SK-N-SH (cell line): ENCODE results near the gene CCDC28A. TPM values are rescaled to one million over a fixed set of nuclear protein-coding genes. Genes with fewer than 3 reads are reported as not detected.

Experiments
- CTCF ChIA-PET: fragments of 300-600, 350-600 bp; formaldehyde crosslinking; extraction: SDS; loops from one replicate; lab custom pipeline; 2021; lab: Yijun Ruan, JAX
- POLR2A ChIA-PET: fragments of 350-600 bp; sonication (Branson Sonifier 250); formaldehyde crosslinking; extraction: SDS; loops from one replicate; lab custom pipeline; 2020; ENCODE audit warnings: antibody characterized with exemption, inconsistent platforms; lab: Yijun Ruan, JAX
- DNase-seq: peaks from one replicate; pipeline ENCODE4 v3.0.0; 2012
- H2AFZ ChIP-seq: fragments of 200-600 bp; sonication (generic); 2 replicates; pipeline ENCODE4 v1.8.1; 2016; ENCODE audit warnings: antibody characterized with exemption, mild to moderate bottlenecking, low read depth
- H3F3A ChIP-seq: fragments of 200-600 bp; sonication (generic); replicated peaks from 2 replicates; pipeline ENCODE3; 2016; ENCODE audit warnings: antibody characterized with exemption, mild to moderate bottlenecking; ENCODE audit not compliant: insufficient read depth
- H3K27ac ChIP-seq, 2 experiments: fragments of 200-500 bp in 1 of 2; fragments of 200-600 bp in 1 of 2; sonication (Bioruptor generic) in 1 of 2; sonication (generic), shearing (Covaris generic) in 1 of 2; 2 replicates each; pipeline versions ENCODE4 v1.5.1 to v1.6.1; 2014 to 2016; ENCODE audit warnings: low read depth in 2 of 2, inconsistent platforms in 1 of 2, low read length in 1 of 2, mild to moderate bottlenecking in 1 of 2, mixed read lengths in 1 of 2
- H3K27me3 ChIP-seq: fragments of 200-600 bp; sonication (generic), shearing (Covaris generic); 2 replicates; pipeline ENCODE4 v1.6.1; 2016; ENCODE audit warnings: mixed run types; ENCODE audit not compliant: insufficient read depth
- H3K36me3 ChIP-seq, 2 experiments: fragments of 200-500 bp in 1 of 2; fragments of 200-600 bp in 1 of 2; sonication (Bioruptor generic) in 1 of 2; sonication (generic) in 1 of 2; replicated peaks in 1 of 2; 2 replicates each; pipeline versions ENCODE3 to v1.5.1; 2014 to 2016; ENCODE audit warnings: low read length in 1 of 2, mild to moderate bottlenecking in 1 of 2; ENCODE audit not compliant: insufficient read depth in 2 of 2, control insufficient read depth in 1 of 2
- H3K4me1 ChIP-seq, 2 experiments: fragments of 200-500 bp in 1 of 2; fragments of 200-600 bp in 1 of 2; sonication (Bioruptor generic) in 1 of 2; sonication (generic), shearing (Covaris generic) in 1 of 2; 2 replicates each; pipeline versions ENCODE4 v1.5.1 to v1.6.1; 2014 to 2016; ENCODE audit warnings: low read depth in 1 of 2, low read length in 1 of 2, mixed run types in 1 of 2; ENCODE audit not compliant: insufficient read depth in 2 of 2, control insufficient read depth in 1 of 2
- H3K4me2 ChIP-seq: fragments of 200-600 bp; sonication (generic), shearing (Covaris generic); 2 replicates; pipeline ENCODE4 v1.6.1; 2017; ENCODE audit warnings: mixed run types
- H3K4me3 ChIP-seq, 2 experiments: fragments of 200-500 bp in 1 of 2; fragments of 200-600 bp in 1 of 2; sonication (Bioruptor generic) in 1 of 2; sonication (generic), shearing (Covaris generic) in 1 of 2; 2 replicates each; pipeline versions ENCODE4 v1.5.1 to v1.8.1; 2014 to 2016; ENCODE audit warnings: low read depth in 2 of 2, inconsistent platforms in 1 of 2, low read length in 1 of 2, mild to moderate bottlenecking in 1 of 2, mixed read lengths in 1 of 2, moderate library complexity in 1 of 2
- H3K79me2 ChIP-seq: fragments of 200-600 bp; sonication (generic); 2 replicates; pipeline ENCODE4 v1.8.1; 2017; ENCODE audit warnings: mild to moderate bottlenecking; ENCODE audit not compliant: insufficient read depth
- H3K9ac ChIP-seq: fragments of 200-600 bp; sonication (generic); 2 replicates; pipeline ENCODE4 v1.6.1; 2017; ENCODE audit warnings: mixed run types
- H3K9me2 ChIP-seq: fragments of 200-600 bp; sonication (generic); 2 replicates; pipeline ENCODE4 v1.6.1; 2017; ENCODE audit warnings: mixed run types
- H3K9me3 ChIP-seq: fragments of 200-600 bp; sonication (generic); 2 replicates; pipeline ENCODE4 v1.6.1; 2017; ENCODE audit warnings: mixed run types, mild to moderate bottlenecking, moderate library complexity
- H4K20me1 ChIP-seq: fragments of 200-600 bp; sonication (generic); 2 replicates; pipeline ENCODE4 v1.6.1; 2017; ENCODE audit warnings: mild to moderate bottlenecking, mixed run types; ENCODE audit not compliant: insufficient read depth
- ELF1 ChIP-seq: IDR thresholded peaks from 2 replicates; pipeline ENCODE4 v1.4.0; 2012
- FOXM1 ChIP-seq: IDR thresholded peaks from 2 replicates; pipeline ENCODE4 v1.4.0; 2012; ENCODE audit warnings: low read depth, mild to moderate bottlenecking
- GATA2 ChIP-seq: sonication (generic); formaldehyde crosslinking; IDR thresholded peaks from 2 replicates; pipeline ENCODE4 v1.5.0; 2020; ENCODE audit warnings: mild to moderate bottlenecking, missing genetic modification reagents
- JUND ChIP-seq: IDR thresholded peaks from 2 replicates; pipeline ENCODE4 v1.4.0; 2012
- MEF2A ChIP-seq: IDR thresholded peaks from 2 replicates; pipeline ENCODE4 v1.4.0; 2012; ENCODE audit warnings: low read depth, borderline replicate concordance
- MXI1 ChIP-seq: IDR thresholded peaks from 2 replicates; pipeline ENCODE4 v1.6.1; 2012; ENCODE audit warnings: mild to moderate bottlenecking, low read depth, low read length, improper control_type of control experiment
- PBX3 ChIP-seq: IDR thresholded peaks from 2 replicates; pipeline ENCODE4; 2012
- POLR2AphosphoS5 ChIP-seq: IDR thresholded peaks from 2 replicates; pipeline ENCODE4 v1.6.1; 2012; ENCODE audit warnings: low read depth, low read length
- REST ChIP-seq: IDR thresholded peaks from 2 replicates; pipeline ENCODE4 v1.6.1; 2012; ENCODE audit warnings: mild to moderate bottlenecking, low read depth, low read length, moderate library complexity
- RXRA ChIP-seq: IDR thresholded peaks from 2 replicates; pipeline ENCODE4 v1.4.0; 2012; ENCODE audit warnings: low read depth, mild to moderate bottlenecking, borderline replicate concordance
- SMC3 ChIP-seq: IDR thresholded peaks from 2 replicates; pipeline ENCODE4 v1.6.1; 2012; ENCODE audit warnings: low read depth, low read length, improper control_type of control experiment
- TAF1 ChIP-seq: IDR thresholded peaks from 2 replicates; pipeline ENCODE4 v1.6.1; 2012; ENCODE audit warnings: low read depth, mild to moderate bottlenecking, low read length, moderate library complexity, borderline replicate concordance
- YY1 ChIP-seq: IDR thresholded peaks from 2 replicates; pipeline ENCODE4 v1.4.0; 2012; ENCODE audit warnings: low read depth, mild to moderate bottlenecking
- WGBS: methylation state at CpG from one replicate; pipeline ENCODE4 v1.1.6; 2017; ENCODE audit warnings: low lambda C conversion rate; 5-methylcytosine and 5-hydroxymethylcytosine counted together
- polyA plus RNA-seq, 3 experiments: library from polyadenylated mRNA; depleted of rRNA; stranded (reverse); fragments of >200 nt; gene quantifications; 2 replicates each; pipeline ENCODE4 v1.2.3, GENCODE V29; 2012
- TF ChIP-seq, protein P1 (sequence below): IDR thresholded peaks from 2 replicates; pipeline ENCODE4 v1.4.0; 2012; ENCODE audit warnings: low read depth, borderline replicate concordance

The CCDC28A gene
- polyA plus RNA-seq, 1 of the 3 experiments (the other 2 are of a cell fraction): 11.4 TPM

DNA sequence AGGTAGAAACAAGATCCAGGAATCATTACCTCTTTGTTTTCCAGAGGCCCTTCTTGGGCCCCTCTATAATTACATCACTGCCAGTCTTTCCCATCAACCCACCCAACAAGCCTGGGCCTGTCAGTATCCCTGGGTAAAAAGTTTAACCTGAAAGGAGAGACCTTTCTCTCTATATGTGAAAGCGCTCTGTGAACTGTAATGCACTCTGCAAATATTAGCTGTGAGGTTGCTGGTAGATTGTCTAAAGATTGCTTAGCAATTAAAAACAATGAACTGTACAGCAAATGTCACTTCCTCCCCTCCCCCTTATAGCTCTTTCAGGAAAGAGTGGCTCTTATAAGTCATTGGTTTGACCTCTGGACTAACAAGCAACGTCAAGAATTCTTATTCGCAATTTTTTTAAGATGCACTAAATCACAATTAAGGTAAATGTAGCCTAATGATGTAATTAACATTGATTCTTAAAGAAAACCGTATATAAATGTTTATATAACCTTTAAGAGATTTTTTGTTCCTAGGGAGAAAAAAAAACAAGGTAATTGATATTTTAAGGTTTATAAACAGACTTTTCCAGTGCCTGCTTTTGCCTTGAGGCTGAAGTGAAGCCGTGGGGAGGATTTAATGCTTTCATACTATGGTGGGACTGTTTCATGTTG is 40.7 kb downstream of the CCDC28A start:
- Histone ChIP-seq H3F3A (no peaks in the 10 kb centered on the region), H3K27ac (no peak overlapping the region), H3K36me3 (no peaks in the 10 kb centered on the region), H4K20me1 (no peaks in the 10 kb centered on the region), H2AFZ (no peak overlapping the region), H3K79me2 (no peaks in the 10 kb centered on the region), H3K4me3 (no peak overlapping the region), H3K9me3 (no peaks in the 10 kb centered on the region), H3K9ac (no peak overlapping the region), H3K4me2 (no peak overlapping the region), H3K4me1 (no peaks in the 10 kb centered on the region; a peak in 1 of 4 replicates), H3K9me2 (no peaks in the 10 kb centered on the region), H3K27me3 (no peaks in the 10 kb centered on the region)
- 37% methylated on average over 5 of the region's 5 CpGs for WGBS
- no peak for TF ChIP-seq PBX3
- no peak for TF ChIP-seq SMC3
- no peak for TF ChIP-seq REST
- TF ChIP-seq ELF1: no peak
- no peak for TF ChIP-seq FOXM1
- TF ChIP-seq RXRA: no peak
- TF ChIP-seq POLR2AphosphoS5: no peak
- no peak for TF ChIP-seq GATA2 (CRISPR knock-in tag)
- no peak for TF ChIP-seq TAF1
- no peak for TF ChIP-seq JUND
- TF ChIP-seq MEF2A: no peak
- no peak for TF ChIP-seq YY1
- TF ChIP-seq, protein P1, sequence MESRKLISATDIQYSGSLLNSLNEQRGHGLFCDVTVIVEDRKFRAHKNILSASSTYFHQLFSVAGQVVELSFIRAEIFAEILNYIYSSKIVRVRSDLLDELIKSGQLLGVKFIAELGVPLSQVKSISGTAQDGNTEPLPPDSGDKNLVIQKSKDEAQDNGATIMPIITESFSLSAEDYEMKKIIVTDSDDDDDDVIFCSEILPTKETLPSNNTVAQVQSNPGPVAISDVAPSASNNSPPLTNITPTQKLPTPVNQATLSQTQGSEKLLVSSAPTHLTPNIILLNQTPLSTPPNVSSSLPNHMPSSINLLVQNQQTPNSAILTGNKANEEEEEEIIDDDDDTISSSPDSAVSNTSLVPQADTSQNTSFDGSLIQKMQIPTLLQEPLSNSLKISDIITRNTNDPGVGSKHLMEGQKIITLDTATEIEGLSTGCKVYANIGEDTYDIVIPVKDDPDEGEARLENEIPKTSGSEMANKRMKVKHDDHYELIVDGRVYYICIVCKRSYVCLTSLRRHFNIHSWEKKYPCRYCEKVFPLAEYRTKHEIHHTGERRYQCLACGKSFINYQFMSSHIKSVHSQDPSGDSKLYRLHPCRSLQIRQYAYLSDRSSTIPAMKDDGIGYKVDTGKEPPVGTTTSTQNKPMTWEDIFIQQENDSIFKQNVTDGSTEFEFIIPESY: no peak
- no peak for TF ChIP-seq MXI1
- ChIA-PET POLR2A (no interaction called here), CTCF (interaction anchor here (0.5 to 2.8 kb wide), 5 partner anchors 12 to 551 kb away, joined by 3 to 38 read pairs (median 3); partner anchors contain the start of gene REPS1)
- no peak for DNase-seq
